BLaER1 (cell line): ENCODE data around the gene OR2K2.

Experiments
- H3K27ac ChIP-seq: shearing (Covaris generic); formaldehyde crosslinking; 2 replicates; pipeline ENCODE4 v1.8.1; 2022
- H3K27me3 ChIP-seq: shearing (Covaris generic); formaldehyde crosslinking; 2 replicates; pipeline ENCODE4 v1.8.1; 2022
- H3K36me3 ChIP-seq: shearing (Covaris generic); formaldehyde crosslinking; 2 replicates; pipeline ENCODE4 v1.8.1; 2022
- H3K4me1 ChIP-seq: shearing (Covaris generic); formaldehyde crosslinking; 2 replicates; pipeline ENCODE4 v1.8.1; 2022
- H3K4me2 ChIP-seq: shearing (Covaris generic); formaldehyde crosslinking; 2 replicates; pipeline ENCODE4 v1.8.1; 2022
- H3K4me3 ChIP-seq: shearing (Covaris generic); formaldehyde crosslinking; 2 replicates; pipeline ENCODE4 v1.8.1; 2022
- H3K9ac ChIP-seq: shearing (Covaris generic); formaldehyde crosslinking; 2 replicates; pipeline ENCODE4 v1.8.1; 2022
- H3K9me3 ChIP-seq: shearing (Covaris generic); formaldehyde crosslinking; 2 replicates; pipeline ENCODE4 v1.8.1; 2022
- H4K20me1 ChIP-seq: shearing (Covaris generic); formaldehyde crosslinking; 2 replicates; pipeline ENCODE4 v1.8.1; 2022
- Cebpa-rat ChIP-seq: shearing (Covaris generic); IDR thresholded peaks from 2 replicates; pipeline ENCODE4 v1.8.1; 2022

Gene OR2K2

GRCh38 chr9:111330124-111330523 lies at the start of gene OR2K2:
TSS of gene OR2K2 (minus strand) at chr9:111330224. CDS start at chr9:111328433, 1,791 bp downstream.
- no peaks in the 10 kb centered on the region for H3K27me3 ChIP-seq
- H4K20me1 ChIP-seq, result no peaks in the 10 kb centered on the region
- TF ChIP-seq Cebpa-rat, result no peak

GRCh38 chr9:111375817-111376564 lies 46.0 kb upstream of the OR2K2 start:
- Histone ChIP-seq H3K27ac (no peak overlapping the region), H3K27me3 (no peaks in the 10 kb centered on the region), H4K20me1 (no peaks in the 10 kb centered on the region), H3K4me2 (no peak overlapping the region), H3K9ac (no peak overlapping the region), H3K4me1 (no peaks in the 10 kb centered on the region), H3K36me3 (peaks cover 85% of the 10 kb centered on the region), H3K9me3 (no peaks in the 10 kb centered on the region), H3K4me3 (no peak overlapping the region)
- TF ChIP-seq Cebpa-rat, result no peak

More at GRCh38 chr9:111330124-111330523, at the start of gene OR2K2:
- no peak within 1 kb of the TSS for H3K4me2 ChIP-seq
- H3K36me3 ChIP-seq, result no peaks in the 10 kb centered on the region
- no peak within 1 kb of the TSS for H3K4me3 ChIP-seq
- no peak within 1 kb of the TSS for H3K27ac ChIP-seq
- no peaks in the 10 kb centered on the region for H3K9me3 ChIP-seq
- H3K9ac ChIP-seq, result no peak within 1 kb of the TSS
- H3K4me1 ChIP-seq, result 0 out of 2 replicates have a peak, but pooled peaks cover 6% of the 10 kb centered on the region

- no peak for TF ChIP-seq Cebpa-rat
- Histone ChIP-seq H3K4me1 (no peaks in the 10 kb centered on the region), H3K27ac (no peak overlapping the region), H3K27me3 (no peaks in the 10 kb centered on the region), H3K9ac (no peak overlapping the region), H3K36me3 (peaks cover 85% of the 10 kb centered on the region), H3K9me3 (no peaks in the 10 kb centered on the region), H4K20me1 (no peaks in the 10 kb centered on the region), H3K4me3 (no peak overlapping the region), H3K4me2 (no peak overlapping the region)
Observed at GRCh38 chr9:111375062-111375461, 45.0 kb upstream of the OR2K2 start.

DNA sequence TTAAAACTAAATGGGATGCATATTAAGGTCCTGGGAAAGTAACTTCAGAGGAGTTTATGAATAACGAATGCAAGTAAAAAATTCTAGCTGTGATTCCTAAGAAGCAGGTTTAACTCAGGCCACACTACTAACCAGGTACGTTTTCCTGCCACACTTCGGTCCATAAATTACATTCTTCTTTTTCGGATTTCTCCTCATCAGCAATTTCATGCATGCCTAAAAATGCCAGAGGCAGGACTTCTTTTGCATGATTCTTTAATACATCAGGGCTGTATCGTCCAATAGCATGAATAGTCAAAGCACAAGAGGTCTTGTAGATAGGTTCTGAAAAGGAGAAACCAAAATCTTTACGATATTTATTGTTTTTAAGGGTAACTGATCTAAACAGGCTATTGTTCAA lies 42.3 kb upstream of the OR2K2 start:
- Histone ChIP-seq H3K4me2 (no peak overlapping the region), H4K20me1 (no peaks in the 10 kb centered on the region), H3K4me1 (no peaks in the 10 kb centered on the region), H3K4me3 (no peak overlapping the region), H3K36me3 (peaks cover 84% of the 10 kb centered on the region), H3K27ac (no peak overlapping the region), H3K9ac (no peak overlapping the region), H3K27me3 (no peaks in the 10 kb centered on the region), H3K9me3 (no peaks in the 10 kb centered on the region)
- no peak for TF ChIP-seq Cebpa-rat

DNA sequence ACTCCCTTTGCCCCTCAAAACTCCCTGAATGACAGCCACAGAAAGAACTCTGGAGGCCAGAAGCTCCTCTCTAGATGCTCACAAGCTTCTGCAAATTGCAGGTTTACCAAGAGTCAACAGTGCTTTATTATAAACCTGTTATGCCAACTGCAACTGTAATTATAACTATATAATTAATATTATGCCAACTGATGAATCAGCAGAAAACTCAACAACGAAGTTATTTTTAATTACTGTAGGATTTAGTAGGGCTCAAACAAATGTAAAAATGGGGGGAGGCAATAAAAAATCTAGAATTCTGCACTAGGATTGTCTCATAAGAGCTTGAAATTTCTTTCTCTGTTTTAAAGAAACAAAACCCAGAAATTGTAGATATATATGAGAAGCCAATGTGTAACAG lies 37.0 kb upstream of the OR2K2 start:
- Histone ChIP-seq H3K4me2 (no peak overlapping the region), H3K4me1 (no peaks in the 10 kb centered on the region), H3K27me3 (no peaks in the 10 kb centered on the region), H3K9me3 (no peaks in the 10 kb centered on the region), H3K36me3 (peaks cover 90% of the 10 kb centered on the region), H3K27ac (no peak overlapping the region), H4K20me1 (no peaks in the 10 kb centered on the region), H3K4me3 (no peak overlapping the region), H3K9ac (no peak overlapping the region)
- TF ChIP-seq Cebpa-rat, result no peak

DNA sequence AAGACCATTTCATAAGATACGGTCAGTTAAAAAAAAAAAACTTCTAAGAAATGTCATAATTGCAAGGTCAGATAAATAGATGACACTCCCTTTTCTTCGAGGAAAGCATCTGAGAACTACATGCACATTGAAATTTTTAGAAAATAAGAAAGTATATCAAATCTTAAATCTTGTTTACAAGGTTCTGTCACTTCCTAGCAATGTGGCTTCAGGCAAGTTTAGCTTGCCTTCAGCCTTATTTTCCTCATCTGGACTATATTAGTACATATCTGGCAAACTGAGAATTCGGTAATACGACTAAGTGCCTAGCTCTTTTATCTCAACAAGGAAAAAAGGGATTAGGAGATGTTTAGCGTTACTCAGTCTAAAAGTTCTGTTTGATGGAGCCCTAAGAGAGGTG lies 32.5 kb upstream of the OR2K2 start:
- Histone ChIP-seq H3K36me3 (peaks cover 64% of the 10 kb centered on the region), H4K20me1 (no peaks in the 10 kb centered on the region), H3K4me1 (no peaks in the 10 kb centered on the region), H3K9ac (no peak overlapping the region), H3K4me3 (no peak overlapping the region), H3K9me3 (no peaks in the 10 kb centered on the region), H3K4me2 (no peak overlapping the region), H3K27me3 (no peaks in the 10 kb centered on the region), H3K27ac (no peak overlapping the region)
- TF ChIP-seq Cebpa-rat, result no peak

GRCh38 chr9:111360881-111361280 lies 30.9 kb upstream of the OR2K2 start:
- no peaks in the 10 kb centered on the region for H3K4me1 ChIP-seq
- H4K20me1 ChIP-seq, result no peaks in the 10 kb centered on the region
- no peak overlapping the region for H3K27ac ChIP-seq
- no peak overlapping the region for H3K4me3 ChIP-seq
- H3K9ac ChIP-seq, result no peak overlapping the region
- H3K36me3 ChIP-seq, result peaks cover 52% of the 10 kb centered on the region
- no peaks in the 10 kb centered on the region for H3K27me3 ChIP-seq
- no peak for TF ChIP-seq Cebpa-rat
- H3K4me2 ChIP-seq, result no peak overlapping the region
- H3K9me3 ChIP-seq, result no peaks in the 10 kb centered on the region

DNA sequence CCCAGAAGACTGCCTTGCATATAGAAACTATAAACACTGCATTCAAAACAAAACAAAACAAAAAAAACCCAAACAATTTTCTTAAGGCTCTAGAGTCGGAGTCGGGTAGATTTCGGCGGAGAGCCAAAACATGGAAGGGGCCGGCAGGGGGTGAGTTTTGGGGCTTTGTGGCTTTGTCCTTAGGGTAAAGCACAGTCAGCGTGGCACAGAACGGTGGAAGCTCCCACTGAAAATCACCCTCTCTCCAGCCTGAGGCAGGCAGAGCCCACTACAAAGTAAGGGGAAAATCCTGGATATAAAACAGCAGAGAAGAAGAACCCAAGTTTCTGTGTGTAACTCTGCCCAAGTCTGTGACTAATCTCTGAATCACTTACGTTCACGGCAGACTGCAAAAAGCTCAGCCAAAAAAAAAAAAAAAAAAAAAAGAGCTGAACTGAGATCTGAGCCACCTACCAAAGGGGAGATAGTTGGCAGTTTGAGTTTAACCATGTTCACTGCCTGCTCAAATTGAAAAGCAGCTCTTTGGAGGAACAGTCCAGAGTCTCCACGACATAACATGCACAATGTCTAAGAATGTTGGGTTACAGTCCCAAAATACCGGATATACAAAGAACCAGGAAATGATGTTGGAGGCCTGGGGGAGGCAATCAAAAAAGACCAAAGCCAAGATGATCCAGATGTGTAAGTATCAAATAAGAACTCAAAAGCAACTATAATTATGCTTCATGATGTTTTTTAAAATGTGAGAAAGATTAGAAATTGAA lies 26.6 kb upstream of the OR2K2 start:
- peaks cover 16% of the 10 kb centered on the region for H3K36me3 ChIP-seq
- H3K4me2 ChIP-seq, result no peak overlapping the region
- no peak overlapping the region for H3K9ac ChIP-seq
- no peak overlapping the region for H3K4me3 ChIP-seq
- TF ChIP-seq Cebpa-rat, result no peak
- H4K20me1 ChIP-seq, result no peaks in the 10 kb centered on the region
- H3K4me1 ChIP-seq, result no peaks in the 10 kb centered on the region
- no peaks in the 10 kb centered on the region for H3K27me3 ChIP-seq
- H3K27ac ChIP-seq, result no peak overlapping the region
- H3K9me3 ChIP-seq, result no peaks in the 10 kb centered on the region

- no peak overlapping the region for H3K4me2 ChIP-seq
- no peaks in the 10 kb centered on the region for H3K36me3 ChIP-seq
- H3K4me1 ChIP-seq, result no peaks in the 10 kb centered on the region
- no peaks in the 10 kb centered on the region for H3K9me3 ChIP-seq
- H3K4me3 ChIP-seq, result no peak overlapping the region
- no peaks in the 10 kb centered on the region for H4K20me1 ChIP-seq
- H3K27me3 ChIP-seq, result no peaks in the 10 kb centered on the region
- H3K27ac ChIP-seq, result no peak overlapping the region
- TF ChIP-seq Cebpa-rat, result no peak
- H3K9ac ChIP-seq, result no peak overlapping the region
Observed at GRCh38 chr9:111352545-111352944, 22.5 kb upstream of the OR2K2 start.

- no peak for TF ChIP-seq Cebpa-rat
- no peaks in the 10 kb centered on the region for H3K4me1 ChIP-seq
- no peak overlapping the region for H3K27ac ChIP-seq
- no peaks in the 10 kb centered on the region for H3K27me3 ChIP-seq
- no peaks in the 10 kb centered on the region for H3K36me3 ChIP-seq
- no peak overlapping the region for H3K4me2 ChIP-seq
- no peaks in the 10 kb centered on the region for H4K20me1 ChIP-seq
- no peak overlapping the region for H3K4me3 ChIP-seq
- H3K9me3 ChIP-seq, result no peaks in the 10 kb centered on the region
- no peak overlapping the region for H3K9ac ChIP-seq
Observed at GRCh38 chr9:111350556-111350955, 20.5 kb upstream of the OR2K2 start.
